ENCODE results near the gene OSBPL1A.
A peak's percentile ranks its signal among the peaks of the same experiment; 100 is the strongest.

OSBPL1A gene

GRCh38 chr18:24414349-24415003, 16.9 kb upstream of the OSBPL1A start:
- no peak overlapping the region for H3K27ac ChIP-seq
- no peak for TF ChIP-seq CTCF (IDR thresholded peaks at IDR 0.05)
- TF ChIP-seq ZFX (IDR thresholded peaks at IDR 0.05; ENCODE audit: borderline replicate concordance) = no peak

GRCh38 chr18:24413148-24413547, 15.5 kb upstream of the OSBPL1A start:
- no peak overlapping the region for H3K27ac ChIP-seq
- TF ChIP-seq ZFX (IDR thresholded peaks at IDR 0.05; ENCODE audit: borderline replicate concordance) (no peak), CTCF (IDR thresholded peaks at IDR 0.05) (peak; percentile 16; the same call in 1 of the 2 replicates)

- TF ChIP-seq CTCF (IDR thresholded peaks at IDR 0.05) (no peak), ZFX (IDR thresholded peaks at IDR 0.05; ENCODE audit: borderline replicate concordance) (no peak)
- no peak overlapping the region for H3K27ac ChIP-seq
Measured at GRCh38 chr18:24408496-24408895, 10.9 kb upstream of the OSBPL1A start.

- no peak for TF ChIP-seq ZFX (IDR thresholded peaks at IDR 0.05; ENCODE audit: borderline replicate concordance)
- TF ChIP-seq CTCF (IDR thresholded peaks at IDR 0.05) = no peak
- no peak overlapping the region for H3K27ac ChIP-seq
Measured at GRCh38 chr18:24404591-24404990, 7.0 kb upstream of the OSBPL1A start.

- TF ChIP-seq CTCF (IDR thresholded peaks at IDR 0.05) = no peak
- no peak for TF ChIP-seq ZFX (IDR thresholded peaks at IDR 0.05; ENCODE audit: borderline replicate concordance)
Measured at GRCh38 chr18:24403076-24403475, 5.5 kb upstream of the OSBPL1A start.

GRCh38 chr18:24402209-24402785, 4.7 kb upstream of the OSBPL1A start:
- H3K27ac ChIP-seq = no peak overlapping the region
- TF ChIP-seq ZFX (IDR thresholded peaks at IDR 0.05; ENCODE audit: borderline replicate concordance) (no peak), CTCF (IDR thresholded peaks at IDR 0.05) (peak; percentile 51)

More at GRCh38 chr18:24403076-24403475, 5.5 kb upstream of the OSBPL1A start:
- no peak overlapping the region for H3K27ac ChIP-seq

- TF ChIP-seq CTCF (IDR thresholded peaks at IDR 0.05) (no peak), ZFX (IDR thresholded peaks at IDR 0.05; ENCODE audit: borderline replicate concordance) (no peak)
- H3K27ac ChIP-seq = no peak overlapping the region
Measured at GRCh38 chr18:24400587-24400986, 3.0 kb upstream of the OSBPL1A start.

All from 22Rv1 (cell line).